ENCODE data around the gene NUTM1. TPM values are rescaled to one million over a fixed set of nuclear protein-coding genes. Genes with fewer than 3 reads are reported as not detected.

NUTM1 gene
- polyA plus RNA-seq, 2 donors = not detected

DNA sequence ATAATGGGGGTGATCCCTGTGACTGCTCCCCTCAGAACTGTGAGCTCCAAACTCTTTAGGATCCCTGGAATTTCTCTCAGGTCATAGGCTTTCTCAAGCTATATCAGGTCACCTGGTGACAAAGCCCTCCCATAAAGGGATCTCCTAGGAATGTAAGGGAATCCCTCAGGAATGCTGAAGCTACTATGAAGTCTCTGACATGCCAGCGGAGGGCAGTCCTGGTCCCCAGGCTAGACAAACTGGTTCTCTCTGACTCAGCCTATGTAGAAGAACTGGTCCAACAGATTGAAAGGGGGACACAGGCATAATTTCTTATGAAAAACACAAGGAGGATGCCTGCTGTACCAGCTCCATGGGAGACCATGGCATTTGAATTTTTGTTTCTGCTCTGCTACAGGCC, 17.2 kb downstream of the NUTM1 start:
- Histone ChIP-seq H3K27ac (ENCODE audit: low read depth in 2 of 2, low read length in 1 of 2) (peak overlapping the region; percentile 78 to 93), H3K9me3 (ENCODE audit: control insufficient read depth in 2 of 2, insufficient read depth in 1 of 2, low read depth in 1 of 2, low read length in 1 of 2) (no peaks in the 10 kb centered on the region), H3K4me1 (ENCODE audit: control insufficient read depth in 2 of 2, insufficient read depth in 2 of 2, low read length in 1 of 2) (peaks cover 6% of the 10 kb centered on the region in 2 donors), H3K36me3 (ENCODE audit: control insufficient read depth in 2 of 2, insufficient read depth in 2 of 2, low read length in 1 of 2) (peaks cover 12 to 26% of the 10 kb centered on the region in 2 donors), H3K27me3 (ENCODE audit: control insufficient read depth in 1 of 2, insufficient read depth in 2 of 2, low read length in 2 of 2) (no peaks in the 10 kb centered on the region), H3K4me3 (ENCODE audit: low read depth in 1 of 2, low read length in 2 of 2) (no peak overlapping the region)
- WGBS, 2 donors = 48 to 59% methylated on average over 1 of the region's 1 CpG

DNA sequence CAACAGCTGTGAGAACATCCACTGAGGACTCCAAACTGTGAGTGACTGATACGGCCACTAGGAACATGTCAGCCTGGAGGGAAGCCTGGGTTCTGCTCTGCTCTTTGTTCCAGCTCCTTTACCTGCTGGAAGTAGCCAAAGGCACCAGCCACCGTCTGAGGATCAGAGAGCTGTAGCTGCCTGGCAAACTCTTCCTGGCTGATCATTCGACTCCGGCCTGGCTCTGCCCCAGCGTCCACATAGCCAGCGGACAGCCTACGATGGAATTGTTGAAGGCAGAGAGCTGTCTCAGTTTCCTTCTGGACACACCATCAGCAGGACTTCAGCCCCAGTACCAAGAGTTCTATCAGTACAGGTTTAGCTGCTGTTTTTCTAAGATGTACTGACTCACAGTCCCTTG, 18.2 kb downstream of the NUTM1 start:
- H3K27ac ChIP-seq (ENCODE audit: low read depth in 2 of 2, low read length in 1 of 2) = peak overlapping the region in 1 of 2 donors; percentile 84
- no peaks in the 10 kb centered on the region for H3K27me3 ChIP-seq (ENCODE audit: control insufficient read depth in 1 of 2, insufficient read depth in 2 of 2, low read length in 2 of 2)

GRCh38 chr15:34362047-34362773, 19.1 kb downstream of the NUTM1 start:
- no peak overlapping the region for H3K4me3 ChIP-seq (ENCODE audit: low read depth in 1 of 2, low read length in 2 of 2)
- H3K27ac ChIP-seq (ENCODE audit: low read depth in 2 of 2, low read length in 1 of 2) = peak overlapping the region; percentile 47
- no peaks in the 10 kb centered on the region for H3K9me3 ChIP-seq (ENCODE audit: control insufficient read depth in 2 of 2, insufficient read depth in 1 of 2, low read depth in 1 of 2, low read length in 1 of 2)
- H3K36me3 ChIP-seq (ENCODE audit: control insufficient read depth in 2 of 2, insufficient read depth in 2 of 2, low read length in 1 of 2) = peaks cover 5 to 23% of the 10 kb centered on the region in 2 donors
- WGBS, 2 donors = 72 to 74% methylated on average over 10 of the region's 10 CpGs
- H3K4me1 ChIP-seq (ENCODE audit: control insufficient read depth in 2 of 2, insufficient read depth in 2 of 2, low read length in 1 of 2) = peaks cover 6 to 10% of the 10 kb centered on the region in 2 donors
- no peaks in the 10 kb centered on the region for H3K27me3 ChIP-seq (ENCODE audit: control insufficient read depth in 1 of 2, insufficient read depth in 2 of 2, low read length in 2 of 2)

More for the DNA sequence above, 18.2 kb downstream of the NUTM1 start:
- peaks cover 6 to 10% of the 10 kb centered on the region in 2 donors for H3K4me1 ChIP-seq (ENCODE audit: control insufficient read depth in 2 of 2, insufficient read depth in 2 of 2, low read length in 1 of 2)
- H3K9me3 ChIP-seq (ENCODE audit: control insufficient read depth in 2 of 2, insufficient read depth in 1 of 2, low read depth in 1 of 2, low read length in 1 of 2) = no peaks in the 10 kb centered on the region
- 88 to 90% methylated on average over 7 of the region's 7 CpGs for WGBS, 2 donors
- H3K36me3 ChIP-seq (ENCODE audit: control insufficient read depth in 2 of 2, insufficient read depth in 2 of 2, low read length in 1 of 2) = peaks cover 8 to 26% of the 10 kb centered on the region in 2 donors
- H3K4me3 ChIP-seq (ENCODE audit: low read depth in 1 of 2, low read length in 2 of 2) = no peak overlapping the region

- H3K4me3 ChIP-seq (ENCODE audit: low read depth in 1 of 2, low read length in 2 of 2) = no peak overlapping the region
Measured at GRCh38 chr15:34364041-34364440, 20.9 kb downstream of the NUTM1 start.

GRCh38 chr15:34365091-34365825, 22.1 kb downstream of the NUTM1 start:
- Histone ChIP-seq H3K4me3 (ENCODE audit: low read depth in 1 of 2, low read length in 2 of 2) (peak overlapping the region; percentile 78 to 91), H3K9me3 (ENCODE audit: control insufficient read depth in 2 of 2, insufficient read depth in 1 of 2, low read depth in 1 of 2, low read length in 1 of 2) (no peaks in the 10 kb centered on the region), H3K36me3 (ENCODE audit: control insufficient read depth in 2 of 2, insufficient read depth in 2 of 2, low read length in 1 of 2) (peaks cover 4 to 15% of the 10 kb centered on the region in 2 donors), H3K27ac (ENCODE audit: low read depth in 2 of 2, low read length in 1 of 2) (no peak overlapping the region), H3K27me3 (ENCODE audit: control insufficient read depth in 1 of 2, insufficient read depth in 2 of 2, low read length in 2 of 2) (no peaks in the 10 kb centered on the region), H3K4me1 (ENCODE audit: control insufficient read depth in 2 of 2, insufficient read depth in 2 of 2, low read length in 1 of 2) (peaks cover 2 to 7% of the 10 kb centered on the region in 2 donors)
- 77 to 79% methylated on average over 16 of the region's 16 CpGs for WGBS, 2 donors

More at GRCh38 chr15:34364041-34364440, 20.9 kb downstream of the NUTM1 start:
- Histone ChIP-seq H3K27me3 (ENCODE audit: control insufficient read depth in 1 of 2, insufficient read depth in 2 of 2, low read length in 2 of 2) (no peaks in the 10 kb centered on the region), H3K4me1 (ENCODE audit: control insufficient read depth in 2 of 2, insufficient read depth in 2 of 2, low read length in 1 of 2) (peaks cover 6 to 10% of the 10 kb centered on the region in 2 donors), H3K27ac (ENCODE audit: low read depth in 2 of 2, low read length in 1 of 2) (no peak overlapping the region), H3K9me3 (ENCODE audit: control insufficient read depth in 2 of 2, insufficient read depth in 1 of 2, low read depth in 1 of 2, low read length in 1 of 2) (no peaks in the 10 kb centered on the region), H3K36me3 (ENCODE audit: control insufficient read depth in 2 of 2, insufficient read depth in 2 of 2, low read length in 1 of 2) (peaks cover 4 to 19% of the 10 kb centered on the region in 2 donors)
- whole genome bisulfite sequencing, 2 donors = 94 to 95% methylated on average over 8 of the region's 8 CpGs

- peaks cover 4 to 14% of the 10 kb centered on the region in 2 donors for H3K36me3 ChIP-seq (ENCODE audit: control insufficient read depth in 2 of 2, insufficient read depth in 2 of 2, low read length in 1 of 2)
- WGBS, 2 donors = 34 to 36% methylated on average over 5 of the region's 5 CpGs
- H3K27me3 ChIP-seq (ENCODE audit: control insufficient read depth in 1 of 2, insufficient read depth in 2 of 2, low read length in 2 of 2) = no peaks in the 10 kb centered on the region
- H3K4me3 ChIP-seq (ENCODE audit: low read depth in 1 of 2, low read length in 2 of 2) = peak overlapping the region; percentile 78 to 91
- H3K4me1 ChIP-seq (ENCODE audit: control insufficient read depth in 2 of 2, insufficient read depth in 2 of 2, low read length in 1 of 2) = peaks cover 2 to 7% of the 10 kb centered on the region in 2 donors
- no peaks in the 10 kb centered on the region for H3K9me3 ChIP-seq (ENCODE audit: control insufficient read depth in 2 of 2, insufficient read depth in 1 of 2, low read depth in 1 of 2, low read length in 1 of 2)
- H3K27ac ChIP-seq (ENCODE audit: low read depth in 2 of 2, low read length in 1 of 2) = peak overlapping the region; percentile 14 to 72
Measured at GRCh38 chr15:34365836-34366235, 22.7 kb downstream of the NUTM1 start.

DNA sequence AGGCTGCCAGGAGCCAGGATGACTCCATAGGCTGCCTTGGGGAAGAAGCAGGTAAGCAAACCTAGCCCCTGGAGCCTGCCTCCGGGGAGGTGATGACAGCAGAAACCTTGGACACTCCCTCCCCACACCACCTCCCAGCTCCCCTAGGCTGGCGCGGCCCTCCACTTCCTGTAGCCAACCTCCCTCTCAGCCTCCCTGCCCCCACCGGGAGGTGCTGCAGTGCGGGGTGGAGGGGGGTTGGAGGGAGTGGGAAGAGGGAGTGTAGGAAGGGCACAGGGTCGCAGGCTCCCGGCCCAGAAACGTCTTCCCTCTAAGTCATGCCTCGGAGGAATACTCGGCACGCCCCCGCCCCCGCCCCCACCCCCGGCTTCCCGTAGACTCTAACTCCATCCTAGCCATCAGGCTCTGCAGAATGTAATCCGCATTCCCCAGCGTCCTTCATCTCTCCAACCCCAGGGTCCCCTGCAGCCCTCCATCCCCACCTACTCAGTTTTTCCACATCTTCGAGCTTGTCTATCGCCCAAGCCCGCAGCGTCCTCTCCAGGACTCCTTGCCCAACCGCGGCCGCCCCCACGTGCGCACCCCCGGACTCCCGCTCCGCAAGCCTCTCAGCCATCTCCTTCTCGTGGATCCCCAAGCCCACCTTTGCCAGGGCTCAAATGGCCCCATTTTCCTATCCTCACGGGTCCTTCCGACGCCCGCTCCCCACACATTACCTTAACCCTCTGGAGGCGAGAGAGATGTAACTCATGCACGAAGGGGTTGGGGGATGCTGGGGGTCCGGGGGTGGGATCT, 23.4 kb downstream of the NUTM1 start:
- WGBS, 2 donors = 0% methylated on average over 32 to 37 of the region's 37 CpGs
- H3K27me3 ChIP-seq (ENCODE audit: control insufficient read depth in 1 of 2, insufficient read depth in 2 of 2, low read length in 2 of 2) = no peaks in the 10 kb centered on the region
- H3K9me3 ChIP-seq (ENCODE audit: control insufficient read depth in 2 of 2, insufficient read depth in 1 of 2, low read depth in 1 of 2, low read length in 1 of 2) = no peaks in the 10 kb centered on the region
- H3K27ac ChIP-seq (ENCODE audit: low read depth in 2 of 2, low read length in 1 of 2) = peak overlapping the region; percentile 80 to 98
- peaks cover 2 to 7% of the 10 kb centered on the region in 2 donors for H3K4me1 ChIP-seq (ENCODE audit: control insufficient read depth in 2 of 2, insufficient read depth in 2 of 2, low read length in 1 of 2)
- peaks cover 4 to 8% of the 10 kb centered on the region in 2 donors for H3K36me3 ChIP-seq (ENCODE audit: control insufficient read depth in 2 of 2, insufficient read depth in 2 of 2, low read length in 1 of 2)
- peak overlapping the region; percentile 78 to 91 for H3K4me3 ChIP-seq (ENCODE audit: low read depth in 1 of 2, low read length in 2 of 2)

GRCh38 chr15:34367101-34368081, 24.3 kb downstream of the NUTM1 start, which contains the start of gene LPCAT4:
Gene LPCAT4 (minus strand): TSS chr15:34367196. CDS start chr15:34367100, 96 bp downstream.
- H3K4me1 ChIP-seq (ENCODE audit: control insufficient read depth in 2 of 2, insufficient read depth in 2 of 2, low read length in 1 of 2) = peaks cover 2 to 7% of the 10 kb centered on the region in 2 donors
- peak within 1 kb of the TSS; percentile 98 for H3K27ac ChIP-seq (ENCODE audit: low read depth in 2 of 2, low read length in 1 of 2)
- peaks cover 4 to 5% of the 10 kb centered on the region in 2 donors for H3K36me3 ChIP-seq (ENCODE audit: control insufficient read depth in 2 of 2, insufficient read depth in 2 of 2, low read length in 1 of 2)
- 0% methylated on average over 46 to 80 of the region's 80 CpGs for WGBS, 2 donors
- H3K4me3 ChIP-seq (ENCODE audit: low read depth in 1 of 2, low read length in 2 of 2) = peak within 1 kb of the TSS; percentile 80 to 91
- H3K9me3 ChIP-seq (ENCODE audit: control insufficient read depth in 2 of 2, insufficient read depth in 1 of 2, low read depth in 1 of 2, low read length in 1 of 2) = no peaks in the 10 kb centered on the region
- H3K27me3 ChIP-seq (ENCODE audit: control insufficient read depth in 1 of 2, insufficient read depth in 2 of 2, low read length in 2 of 2) = no peaks in the 10 kb centered on the region
